NCI-H1092 (cell line): ENCODE measurements around the gene PTPRU.

Experiments
- DNase-seq: peaks from one replicate; lab custom pipeline; 2025; lab: John Stamatoyannopoulos, UW

PTPRU gene

GRCh38 chr1:29235955-29236711 is at the start of gene PTPRU:
Gene PTPRU, plus strand, starts transcription at chr1:29236522. Its CDS starts 123 bp downstream, at chr1:29236645.
- DNase-seq, result peak; percentile 57

- DNase-seq, result no peak
Observed at GRCh38 chr1:29186707-29187106, 49.6 kb upstream of the PTPRU start.

GRCh38 chr1:29190718-29191117 is 45.6 kb upstream of the PTPRU start:
- no peak for DNase-seq

- no peak for DNase-seq
Observed at GRCh38 chr1:29193879-29194455, 42.4 kb upstream of the PTPRU start.

- no peak for DNase-seq
Observed at GRCh38 chr1:29195881-29196291, 40.4 kb upstream of the PTPRU start.

- no peak for DNase-seq
Observed at GRCh38 chr1:29196863-29197589, 39.3 kb upstream of the PTPRU start.

- peak; percentile 17 for DNase-seq
Observed at GRCh38 chr1:29197590-29197924, 38.8 kb upstream of the PTPRU start.

GRCh38 chr1:29197993-29198392 is 38.3 kb upstream of the PTPRU start:
- no peak for DNase-seq

GRCh38 chr1:29200906-29201594 is 35.3 kb upstream of the PTPRU start:
- DNase-seq, result no peak

GRCh38 chr1:29201595-29202051 is 34.7 kb upstream of the PTPRU start:
- no peak for DNase-seq

- DNase-seq, result no peak
Observed at GRCh38 chr1:29202053-29202452, 34.3 kb upstream of the PTPRU start.

GRCh38 chr1:29202584-29203340 is 33.6 kb upstream of the PTPRU start:
- DNase-seq, result peak; percentile 91

GRCh38 chr1:29208442-29208841 is 27.9 kb upstream of the PTPRU start:
- DNase-seq, result no peak

- DNase-seq, result no peak
Observed at GRCh38 chr1:29209173-29209572, 27.1 kb upstream of the PTPRU start.

GRCh38 chr1:29210278-29211085 is 25.8 kb upstream of the PTPRU start:
- no peak for DNase-seq

GRCh38 chr1:29211086-29212030 is 25.0 kb upstream of the PTPRU start:
- no peak for DNase-seq

GRCh38 chr1:29213055-29213454 is 23.3 kb upstream of the PTPRU start:
- DNase-seq, result no peak

- DNase-seq, result no peak
Observed at GRCh38 chr1:29217633-29218032, 18.7 kb upstream of the PTPRU start.

GRCh38 chr1:29218223-29218622 is 18.1 kb upstream of the PTPRU start:
- DNase-seq, result no peak

GRCh38 chr1:29221296-29221695 is 15.0 kb upstream of the PTPRU start:
- no peak for DNase-seq
